ENCODE results near the gene KCNB1.

DNA sequence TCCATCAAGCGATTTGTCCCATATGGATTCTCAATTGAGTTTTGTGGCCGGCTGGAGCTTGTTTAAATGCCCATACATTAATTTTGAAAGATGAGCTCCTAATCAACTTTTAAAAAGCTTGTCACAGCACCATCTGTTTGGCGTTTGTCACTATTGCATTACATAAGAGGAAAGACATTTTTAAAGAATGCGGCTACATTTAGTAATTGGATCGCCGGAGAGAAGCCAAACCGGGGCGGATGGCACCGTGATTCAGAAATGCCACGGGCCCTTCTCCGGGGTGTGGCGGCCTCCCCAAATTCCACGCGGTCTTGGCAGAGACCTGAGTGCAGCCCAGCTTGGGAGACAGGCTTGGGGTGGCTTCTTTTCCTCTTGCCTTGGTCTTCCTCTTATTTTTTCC is 136.9 kb downstream of the KCNB1 start:
- TF ChIP-seq, protein P1, sequence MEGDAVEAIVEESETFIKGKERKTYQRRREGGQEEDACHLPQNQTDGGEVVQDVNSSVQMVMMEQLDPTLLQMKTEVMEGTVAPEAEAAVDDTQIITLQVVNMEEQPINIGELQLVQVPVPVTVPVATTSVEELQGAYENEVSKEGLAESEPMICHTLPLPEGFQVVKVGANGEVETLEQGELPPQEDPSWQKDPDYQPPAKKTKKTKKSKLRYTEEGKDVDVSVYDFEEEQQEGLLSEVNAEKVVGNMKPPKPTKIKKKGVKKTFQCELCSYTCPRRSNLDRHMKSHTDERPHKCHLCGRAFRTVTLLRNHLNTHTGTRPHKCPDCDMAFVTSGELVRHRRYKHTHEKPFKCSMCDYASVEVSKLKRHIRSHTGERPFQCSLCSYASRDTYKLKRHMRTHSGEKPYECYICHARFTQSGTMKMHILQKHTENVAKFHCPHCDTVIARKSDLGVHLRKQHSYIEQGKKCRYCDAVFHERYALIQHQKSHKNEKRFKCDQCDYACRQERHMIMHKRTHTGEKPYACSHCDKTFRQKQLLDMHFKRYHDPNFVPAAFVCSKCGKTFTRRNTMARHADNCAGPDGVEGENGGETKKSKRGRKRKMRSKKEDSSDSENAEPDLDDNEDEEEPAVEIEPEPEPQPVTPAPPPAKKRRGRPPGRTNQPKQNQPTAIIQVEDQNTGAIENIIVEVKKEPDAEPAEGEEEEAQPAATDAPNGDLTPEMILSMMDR (conservative IDR thresholded peaks at IDR 0.05 in 1 of 2, IDR thresholded peaks at IDR 0.05 in 1 of 2; ENCODE audit: low read depth in 1 of 2, low read length in 2 of 2): no peak
- TF ChIP-seq EZH2 (IDR thresholded peaks at IDR 0.05; ENCODE audit: low read length, missing control alignments): no peak

Measured in fibroblast of lung (primary cell).